CD14-positive monocyte (primary cell): ENCODE measurements around the gene RAB27B. TPM values are rescaled to one million over a fixed set of nuclear protein-coding genes. Genes with fewer than 3 reads are reported as not detected.

Experiments used
- DNase-seq, 3 donors: peaks; one replicate each; pipeline ENCODE4 v3.0.0-alpha.2; 2011 to 2022
- H2AFZ ChIP-seq: 2 replicates; pipeline ENCODE4 v1.6.0; 2012; ENCODE audit warnings: mild to moderate bottlenecking, low read depth, low read length, inconsistent platforms; ENCODE audit not compliant: insufficient read depth, poor library complexity, severe bottlenecking
- H3K27ac ChIP-seq, 2 donors: 1 replicate in 1 of 2; 2 replicates in 1 of 2; pipeline ENCODE4 v1.5.1; 2012 to 2013; ENCODE audit warnings: low read length in 2 of 2, control low read depth in 1 of 2, inconsistent platforms in 1 of 2, low read depth in 1 of 2, mild to moderate bottlenecking in 1 of 2
- H3K27me3 ChIP-seq, 2 donors: one replicate each; pipeline versions ENCODE4 v1.6.0 to v1.6.1; 2011 to 2013; ENCODE audit warnings: low read length in 2 of 2; ENCODE audit not compliant: control insufficient read depth in 2 of 2, insufficient read depth in 2 of 2
- H3K36me3 ChIP-seq, 2 donors: replicated peaks in 1 of 2; 1 replicate in 1 of 2; 2 replicates in 1 of 2; pipeline versions ENCODE4 v1.5.1 to v1.6.1; 2012 to 2013; ENCODE audit warnings: low read length in 2 of 2, control low read depth in 1 of 2, inconsistent platforms in 1 of 2, mild to moderate bottlenecking in 1 of 2; ENCODE audit not compliant: insufficient read depth in 2 of 2, control insufficient read depth in 1 of 2
- H3K4me1 ChIP-seq, 2 donors: 1 replicate in 1 of 2; 2 replicates in 1 of 2; pipeline versions ENCODE4 v1.5.1 to v1.6.1; 2012 to 2013; ENCODE audit warnings: low read length in 2 of 2, control low read depth in 1 of 2, inconsistent platforms in 1 of 2, mild to moderate bottlenecking in 1 of 2, moderate library complexity in 1 of 2; ENCODE audit not compliant: insufficient read depth in 2 of 2, control insufficient read depth in 1 of 2
- H3K4me2 ChIP-seq: replicated peaks from 2 replicates; pipeline ENCODE3; 2012; ENCODE audit warnings: low read length, moderate library complexity, mild to moderate bottlenecking; ENCODE audit not compliant: poor library complexity, severe bottlenecking; ENCODE audit errors: extremely low read depth
- H3K4me3 ChIP-seq, 3 experiments: fragments of 200-600 bp in 1 of 3; sonication (generic) in 1 of 3; replicated peaks in 1 of 3; 1 replicate in 2 of 3; 2 replicates in 1 of 3; pipeline ENCODE4 v1.5.1; 2011 to 2013; ENCODE audit warnings: low read length in 3 of 3, mild to moderate bottlenecking in 3 of 3, control low read depth in 2 of 3, low read depth in 2 of 3, inconsistent platforms in 1 of 3, moderate library complexity in 1 of 3
- H3K79me2 ChIP-seq: 2 replicates; pipeline ENCODE4 v1.6.0; 2012; ENCODE audit warnings: mild to moderate bottlenecking, control low read depth, inconsistent platforms, low read length, moderate library complexity; ENCODE audit not compliant: insufficient read depth
- H3K9ac ChIP-seq: 2 replicates; pipeline ENCODE4 v1.6.0; 2017; ENCODE audit warnings: low read length, mild to moderate bottlenecking; ENCODE audit not compliant: insufficient read depth, poor library complexity, severe bottlenecking
- H3K9me3 ChIP-seq, 2 donors: replicated peaks in 1 of 2; 1 replicate in 1 of 2; 2 replicates in 1 of 2; pipeline versions ENCODE4 v1.5.1 to v1.6.1; 2012 to 2013; ENCODE audit warnings: low read length in 2 of 2, control low read depth in 1 of 2; ENCODE audit not compliant: control insufficient read depth in 1 of 2, insufficient read depth in 1 of 2
- H4K20me1 ChIP-seq: 2 replicates; pipeline ENCODE4 v1.6.0; 2012; ENCODE audit warnings: mild to moderate bottlenecking, low read length, control low read depth, moderate library complexity; ENCODE audit not compliant: insufficient read depth
- H3K27ac Mint-ChIP-seq, 7 donors: one replicate each; pipeline ENCODE4 v1.8.0; 2020; ENCODE audit warnings: mild to moderate bottlenecking in 7 of 7, mixed read lengths in 7 of 7, moderate library complexity in 6 of 7, inconsistent platforms in 2 of 7
- H3K27me3 Mint-ChIP-seq, 3 donors: one replicate each; pipeline ENCODE4 v1.8.0; 2021 to 2022; ENCODE audit warnings: low read depth in 3 of 3, mild to moderate bottlenecking in 3 of 3, mixed read lengths in 3 of 3, moderate library complexity in 3 of 3, inconsistent platforms in 1 of 3
- H3K36me3 Mint-ChIP-seq, 2 donors: one replicate each; pipeline ENCODE4 v1.8.0; 2020; ENCODE audit warnings: mixed read lengths in 2 of 2, inconsistent platforms in 1 of 2, mild to moderate bottlenecking in 1 of 2
- H3K4me1 Mint-ChIP-seq: one replicate; pipeline ENCODE4 v1.8.0; 2020; ENCODE audit warnings: mild to moderate bottlenecking, mixed read lengths
- H3K4me3 Mint-ChIP-seq, 2 donors: one replicate each; pipeline ENCODE4 v1.8.0; 2020; ENCODE audit warnings: mild to moderate bottlenecking in 2 of 2, mixed read lengths in 2 of 2, moderate library complexity in 1 of 2
- H3K9me3 Mint-ChIP-seq, 7 donors: one replicate each; pipeline ENCODE4 v1.8.0; 2020 to 2022; ENCODE audit warnings: mixed read lengths in 7 of 7, mild to moderate bottlenecking in 6 of 7, moderate library complexity in 6 of 7, inconsistent platforms in 2 of 7
- CTCF ChIP-seq: fragments of 200-600 bp; IDR thresholded peaks from one replicate; pipeline ENCODE4 v1.8.0; 2022; ENCODE audit warnings: antibody characterized with exemption, mild to moderate bottlenecking
- WGBS: methylation state at CpG from one replicate; pipeline ENCODE4 v1.1.5; 2013; ENCODE audit warnings: missing lambda C conversion rate; ENCODE audit not compliant: insufficient coverage; 5-methylcytosine and 5-hydroxymethylcytosine counted together
- intact Hi-C, 2 donors: fragments of 100-400 bp; cut with micrococcal nuclease; formaldehyde crosslinking; loops; one replicate each; pipeline versions ENCODE4 v1.15.0 to v1.15.1; 2023
- polyA plus RNA-seq, 3 donors: library from polyadenylated mRNA; depleted of rRNA in 1 of 3; unstranded in 2 of 3; stranded (reverse) in 1 of 3; fragments of 300-500 nt in 2 of 3; fragments of >200 nt in 1 of 3; fragmentation: Illumina TruSeq in 2 of 3; gene quantifications; 1 replicate in 2 of 3; 2 replicates in 1 of 3; pipeline ENCODE4 v1.2.3, GENCODE V29; 2012 to 2021

RAB27B gene
- polyA plus RNA-seq, 3 donors, result 0.11 to 0.13 TPM; not detected in 1

GRCh38 chr18:54856105-54856646 lies 27.9 kb downstream of the RAB27B start:
- H3K9ac ChIP-seq, result no peak overlapping the region
- H3K4me3 ChIP-seq, result no peak overlapping the region
- H3K27ac ChIP-seq, result no peak overlapping the region
- Mint-ChIP-seq H3K27me3 (peaks cover 0 to 1% (median 0%) of the 10 kb centered on the region in 3 donors), H3K4me1 (peaks cover 28% of the 10 kb centered on the region), H3K36me3 (no peaks in the 10 kb centered on the region), H3K27ac (no peak overlapping the region), H3K4me3 (no peak overlapping the region), H3K9me3 (no peaks in the 10 kb centered on the region)
- no peaks in the 10 kb centered on the region for H3K27me3 ChIP-seq
- 17% methylated on average over 2 of the region's 2 CpGs for WGBS
- TF ChIP-seq CTCF, result no peak
- no peaks in the 10 kb centered on the region for H3K36me3 ChIP-seq
- no peaks in the 10 kb centered on the region for H3K79me2 ChIP-seq
- H3K4me2 ChIP-seq, result no peak overlapping the region
- no peaks in the 10 kb centered on the region for H4K20me1 ChIP-seq
- H3K9me3 ChIP-seq, result no peaks in the 10 kb centered on the region
- intact Hi-C loops, result no loop called here
- no peak overlapping the region for H2AFZ ChIP-seq
- no peak for DNase-seq
- H3K4me1 ChIP-seq, result peaks cover 6 to 14% of the 10 kb centered on the region in 2 donors

- Mint-ChIP-seq H3K9me3 (no peaks in the 10 kb centered on the region), H3K27me3 (peaks cover 0 to 1% (median 0%) of the 10 kb centered on the region in 3 donors), H3K27ac (no peak overlapping the region), H3K4me3 (no peak overlapping the region), H3K4me1 (peaks cover 18% of the 10 kb centered on the region), H3K36me3 (no peaks in the 10 kb centered on the region)
- WGBS, result no CpG with 5 or more reads among the region's 3 CpGs
- no peaks in the 10 kb centered on the region for H4K20me1 ChIP-seq
- no peaks in the 10 kb centered on the region for H3K79me2 ChIP-seq
- no peak for TF ChIP-seq CTCF
- no peaks in the 10 kb centered on the region for H3K9me3 ChIP-seq
- H3K9ac ChIP-seq, result no peak overlapping the region
- H3K4me1 ChIP-seq, result peaks cover 6 to 9% of the 10 kb centered on the region in 2 donors
- no peak for DNase-seq
- intact Hi-C loops, result no loop called here
- no peak overlapping the region for H3K4me3 ChIP-seq
- no peak overlapping the region for H3K4me2 ChIP-seq
- no peaks in the 10 kb centered on the region for H3K27me3 ChIP-seq
- no peak overlapping the region for H2AFZ ChIP-seq
- no peak overlapping the region for H3K27ac ChIP-seq
- no peaks in the 10 kb centered on the region for H3K36me3 ChIP-seq
These were observed 29.2 kb downstream of the RAB27B start for GRCh38 chr18:54857499-54857898.
